Spleen (tissue), 11 donors: ENCODE data around the gene ITPR1. TPM values are rescaled to one million over a fixed set of nuclear protein-coding genes. Genes with fewer than 3 reads are reported as not detected.

Experiments
- DNase-seq: peaks from one replicate; pipeline ENCODE4 v3.0.0-alpha.2; 2020
- H3K27ac ChIP-seq, 8 donors: fragments of 200-600 bp; sonication (generic) in 7 of 8; 1 replicate in 4 of 8; 2 replicates in 4 of 8; pipeline versions ENCODE4 v1.5.0 to v1.8.0; 2016 to 2021; ENCODE audit warnings: inconsistent platforms in 4 of 8, mild to moderate bottlenecking in 4 of 8, moderate library complexity in 1 of 8
- H3K27me3 ChIP-seq, 7 donors: fragments of 200-600 bp; sonication (generic) in 6 of 7; replicated peaks in 1 of 7; 1 replicate in 4 of 7; 2 replicates in 3 of 7; pipeline versions ENCODE4 v1.5.0 to v1.8.0; 2016 to 2021; ENCODE audit warnings: inconsistent platforms in 3 of 7, mild to moderate bottlenecking in 1 of 7
- H3K36me3 ChIP-seq, 6 donors: fragments of 200-600 bp; sonication (generic) in 5 of 6; 1 replicate in 4 of 6; 2 replicates in 2 of 6; pipeline versions ENCODE4 v1.5.0 to v1.8.0; 2016 to 2021; ENCODE audit warnings: inconsistent platforms in 2 of 6
- H3K4me1 ChIP-seq, 6 donors: fragments of 200-600 bp; sonication (generic) in 5 of 6; 1 replicate in 3 of 6; 2 replicates in 3 of 6; pipeline versions ENCODE4 v1.5.0 to v1.8.0; 2016 to 2021; ENCODE audit warnings: inconsistent platforms in 3 of 6
- H3K4me3 ChIP-seq, 8 donors: fragments of 200-600 bp; sonication (generic) in 7 of 8; 1 replicate in 4 of 8; 2 replicates in 4 of 8; pipeline versions ENCODE4 v1.5.0 to v1.8.0; 2016 to 2021; ENCODE audit warnings: inconsistent platforms in 4 of 8, mild to moderate bottlenecking in 4 of 8, moderate library complexity in 2 of 8
- H3K9me3 ChIP-seq, 8 donors: fragments of 200-600 bp; sonication (generic) in 7 of 8; 1 replicate in 4 of 8; 2 replicates in 4 of 8; pipeline versions ENCODE4 v1.5.0 to v1.8.0; 2016 to 2021; ENCODE audit warnings: inconsistent platforms in 4 of 8
- CTCF ChIP-seq, 11 experiments: fragments of 200-600 bp in 7 of 11; fragments of 450-650 bp in 4 of 11; sonication (generic) in 4 of 11; IDR thresholded peaks in 8 of 11; conservative IDR thresholded peaks in 3 of 11; 1 replicate in 7 of 11; 2 replicates in 4 of 11; pipeline versions ENCODE4 v1.4.0 to v1.8.0; 2016 to 2021; ENCODE audit warnings: antibody characterized with exemption in 11 of 11, inconsistent platforms in 4 of 11, mild to moderate bottlenecking in 1 of 11
- POLR2A ChIP-seq, 3 donors: fragments of 450-650 bp; IDR thresholded peaks; one replicate each; pipeline ENCODE4 v1.5.1; 2017; ENCODE audit warnings: antibody characterized with exemption in 3 of 3, mild to moderate bottlenecking in 1 of 3
- POLR2AphosphoS5 ChIP-seq, 3 donors: sonication (generic); formaldehyde crosslinking; IDR thresholded peaks; one replicate each; pipeline ENCODE4 v1.5.1; 2017; ENCODE audit warnings: antibody characterized with exemption in 3 of 3
- WGBS, 5 donors: extraction: QIAGEN DNeasy Blood & Tissue Kit in 3 of 5; methylation state at CpG; one replicate each; pipeline versions ENCODE4 v1.1.5 to v1.1.7; 2013 to 2018; 5-methylcytosine and 5-hydroxymethylcytosine counted together
- intact Hi-C: fragments of 100-400 bp; cut with DNase I; formaldehyde crosslinking; loops from one replicate; pipeline ENCODE4 v1.15.0; 2023; ENCODE audit warnings: low total_unique reads
- polyA plus RNA-seq, 3 donors: library from polyadenylated mRNA; stranded (reverse); fragments of 200-250 nt; gene quantifications; one replicate each; pipeline ENCODE4 v1.2.1, GENCODE V29; 2013
- total RNA-seq, 7 donors: library from RNA; depleted of rRNA in 3 of 7; stranded (reverse); fragments of >200 nt in 3 of 7; fragmentation: NEBNext Ultra II Directional in 4 of 7; extraction: Animal tissue kit (Norgen Biotek cat#: 25700) in 4 of 7; gene quantifications; one replicate each; pipeline versions ENCODE4 v1.1.0 to v1.2.1, GENCODE V29; 2016 to 2021
- donor health status: healthy with polysubstance abuse.
- donor health status: DM: no; HTN: no; CAD: no; lungs with moderate emphysema.
- donor health status: DM: no; HTN: no; CAD: no.
- donor health status: Bipolar disorder and iron deficiency.
- donor health status: healthy.
- donor health status: DM: no; HTN: no; CAD: no.
- donor health status: DM: yes; HTN: yes; CAD: no.

Gene ITPR1
- total and polyA plus RNA-seq, 10 donors: 17.5 to 194 (median 129) TPM

GRCh38 chr3:4688411-4688810 lies 195.3 kb downstream of the ITPR1 start:
- peaks cover 0 to 100% (median 78%) of the 10 kb centered on the region in 6 donors for H3K36me3 ChIP-seq
- no peaks in the 10 kb centered on the region for H3K27me3 ChIP-seq
- TF ChIP-seq POLR2AphosphoS5 (IDR thresholded peaks at IDR 0.05): no peak
- no peak for TF ChIP-seq CTCF (IDR thresholded peaks at IDR 0.05 in 8 of 11, conservative IDR thresholded peaks at IDR 0.05 in 3 of 11)
- TF ChIP-seq POLR2A (IDR thresholded peaks at IDR 0.05): no peak
- no peak overlapping the region for H3K4me3 ChIP-seq
- H3K9me3 ChIP-seq: peaks cover 0 to 20% (median 13%) of the 10 kb centered on the region in 8 donors
- H3K4me1 ChIP-seq: no peaks in the 10 kb centered on the region
- DNase-seq: no peak
- WGBS, 5 donors: 90 to 95% (median 93%) methylated on average over 4 of the region's 4 CpGs
- intact Hi-C loops: no loop called here
- H3K27ac ChIP-seq: no peak overlapping the region

- Histone ChIP-seq H3K27me3 (no peaks in the 10 kb centered on the region), H3K27ac (no peak overlapping the region), H3K4me3 (no peak overlapping the region), H3K36me3 (peaks cover 0 to 100% (median 77%) of the 10 kb centered on the region in 6 donors), H3K9me3 (peaks cover 0 to 20% (median 13%) of the 10 kb centered on the region in 8 donors), H3K4me1 (no peaks in the 10 kb centered on the region)
- TF ChIP-seq POLR2AphosphoS5 (IDR thresholded peaks at IDR 0.05) (no peak), CTCF (IDR thresholded peaks at IDR 0.05 in 8 of 11, conservative IDR thresholded peaks at IDR 0.05 in 3 of 11) (no peak)
- no peak for DNase-seq
- intact Hi-C loops: no loop called here
Observed at GRCh38 chr3:4689021-4689420, 195.9 kb downstream of the ITPR1 start.

- Histone ChIP-seq H3K4me3 (no peak overlapping the region), H3K27me3 (no peaks in the 10 kb centered on the region), H3K36me3 (peaks cover 0 to 100% (median 70%) of the 10 kb centered on the region in 6 donors), H3K4me1 (no peaks in the 10 kb centered on the region), H3K9me3 (peaks cover 0 to 20% (median 13%) of the 10 kb centered on the region in 8 donors), H3K27ac (no peak overlapping the region)
- no peak for TF ChIP-seq CTCF (IDR thresholded peaks at IDR 0.05 in 8 of 11, conservative IDR thresholded peaks at IDR 0.05 in 3 of 11)
- no peak for TF ChIP-seq POLR2AphosphoS5 (IDR thresholded peaks at IDR 0.05)
- no peak for TF ChIP-seq POLR2A (IDR thresholded peaks at IDR 0.05)
- 91 to 100% (median 94%) methylated on average over 1 of the region's 1 CpG for WGBS, 5 donors
- intact Hi-C loops: no loop called here
- no peak for DNase-seq
Observed at GRCh38 chr3:4690277-4690676, 197.1 kb downstream of the ITPR1 start.

GRCh38 chr3:4693620-4694019 lies 200.5 kb downstream of the ITPR1 start:
- DNase-seq: no peak
- Histone ChIP-seq H3K9me3 (peaks cover 0 to 19% (median 13%) of the 10 kb centered on the region in 8 donors), H3K27me3 (no peaks in the 10 kb centered on the region), H3K4me1 (no peaks in the 10 kb centered on the region), H3K27ac (no peak overlapping the region), H3K36me3 (peaks cover 0 to 100% (median 63%) of the 10 kb centered on the region in 6 donors), H3K4me3 (no peak overlapping the region)
- intact Hi-C loops: no loop called here
- WGBS, 5 donors: 84 to 85% (median 84%) methylated on average over 13 of the region's 13 CpGs
- TF ChIP-seq CTCF (IDR thresholded peaks at IDR 0.05 in 8 of 11, conservative IDR thresholded peaks at IDR 0.05 in 3 of 11) (no peak), POLR2AphosphoS5 (IDR thresholded peaks at IDR 0.05) (peak in 2 of 3 donors; percentile 20 to 31)
